ENCODE results near the gene GTF3A. TPM values are rescaled to one million over a fixed set of nuclear protein-coding genes. Genes with fewer than 3 reads are reported as not detected.

Gene GTF3A
- total and polyA plus RNA-seq, 2 of the 8 experiments (the other 6 are each of a cell fraction or from before 2014, with no cell fraction given) = 41.6 to 96.5 TPM

DNA sequence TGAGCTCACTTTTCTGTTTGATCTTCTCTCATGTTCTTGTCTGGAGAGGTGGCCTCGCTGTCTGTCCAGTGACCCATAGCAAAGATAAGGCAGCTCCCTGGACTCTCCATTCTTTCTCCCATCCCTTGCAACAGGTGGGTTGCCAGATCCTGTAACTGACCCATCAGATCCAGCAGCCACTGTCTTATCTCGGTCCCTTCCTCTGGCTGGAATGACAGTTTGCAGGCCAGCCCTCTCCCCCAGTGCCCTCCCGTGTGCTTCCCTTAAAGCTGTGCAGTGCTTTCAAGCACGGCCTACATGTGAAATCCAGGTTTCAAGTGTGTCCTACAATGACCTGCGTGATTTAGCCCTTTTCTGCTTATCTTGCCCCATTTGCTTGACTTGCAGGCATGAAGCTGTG is 3.7 kb downstream of the GTF3A start:
- ChIA-PET POLR2A (ENCODE audit: partially characterized antibody) (interaction anchor here (1.3 to 1.5 kb wide), 2 partner anchors 11 to 15 kb away, joined by 3 to 5 read pairs; no protein-coding TSS in a partner anchor), CTCF (ENCODE audit: partially characterized antibody) (interaction anchor here (0.9 to 4.1 kb wide), 7 partner anchors 22 to 105 kb away, joined by 3 to 21 read pairs (median 3); no protein-coding TSS in a partner anchor)
- no peak for DNase-seq (ENCODE audit: low read depth in 1 of 2, low spot score in 2 of 2)
- Histone ChIP-seq H2AK5ac (ENCODE audit: low read depth, low read length) (no peak overlapping the region), H4K91ac (replicated peaks; ENCODE audit: insufficient read length, low read length) (no peak overlapping the region), H3K4ac (replicated peaks; ENCODE audit: insufficient read length, low read depth, low read length) (no peak overlapping the region), H2BK12ac (ENCODE audit: low read depth, low read length) (no peak overlapping the region), H3K23ac (ENCODE audit: insufficient read length) (no peak overlapping the region), H2BK20ac (ENCODE audit: low read length) (no peak overlapping the region), H3K23me2 (ENCODE audit: low read depth, low read length) (peaks cover 13% of the 10 kb centered on the region), H3K79me1 (ENCODE audit: low read depth, low read length) (peaks cover 13% of the 10 kb centered on the region), H3K27ac (ENCODE audit: low read depth, low read length) (no peak overlapping the region), H3K4me3 (ENCODE audit: extremely low read depth in 1 of 4, insufficient read depth in 2 of 4, low read depth in 3 of 4, low read length in 4 of 4) (no peak overlapping the region), H3K56ac (replicated peaks; ENCODE audit: insufficient read length, low read depth, low read length) (no peak overlapping the region), H4K8ac (ENCODE audit: extremely low read depth, insufficient read depth, low read length) (no peak overlapping the region), H4K20me1 (replicated peaks in 1 of 2; ENCODE audit: control insufficient read depth in 1 of 2, insufficient read depth in 2 of 2, low read length in 2 of 2) (peaks cover 0 to 3% of the 10 kb centered on the region in 2 experiments), H3K9ac (replicated peaks in 1 of 4; ENCODE audit: extremely low read depth in 1 of 4, low read depth in 3 of 4, low read length in 3 of 4) (no peak overlapping the region), H3K18ac (ENCODE audit: extremely low read depth, low read length) (no peak overlapping the region), H3K36me3 (ENCODE audit: control insufficient read depth in 2 of 4, insufficient read depth in 4 of 4, low read length in 3 of 4) (peaks cover 12 to 57% (median 39%) of the 10 kb centered on the region in 4 experiments), H3K27me3 (replicated peaks in 1 of 4; ENCODE audit: control insufficient read depth in 3 of 4, extremely low read depth in 1 of 4, insufficient read depth in 3 of 4, low read length in 3 of 4) (peaks cover 0 to 4% (median 2%) of the 10 kb centered on the region in 4 experiments; a peak in 2 of 7 replicates), H3K9me3 (ENCODE audit: insufficient read depth in 2 of 2, low read depth in 1 of 2, low read length in 1 of 2) (no peaks in the 10 kb centered on the region), H3K4me1 (replicated peaks in 1 of 4; ENCODE audit: control insufficient read depth in 3 of 4, insufficient read depth in 4 of 4, low read length in 3 of 4) (peaks cover 0 to 17% (median 9%) of the 10 kb centered on the region in 4 experiments; a peak in 5 of 7 replicates), H2BK15ac (ENCODE audit: low read length) (no peak overlapping the region), H3K79me2 (ENCODE audit: control insufficient read depth in 1 of 2, insufficient read depth in 2 of 2, low read length in 2 of 2) (peaks cover 0 to 26% of the 10 kb centered on the region in 2 experiments; a peak in 2 of 4 replicates), H2AFZ (ENCODE audit: low read length) (no peak overlapping the region), H4K5ac (ENCODE audit: insufficient read length, low read depth, low read length) (no peak overlapping the region), H2BK5ac (ENCODE audit: low read depth, low read length) (no peak overlapping the region), H3K14ac (ENCODE audit: insufficient read length) (no peak overlapping the region), H2BK120ac (replicated peaks; ENCODE audit: low read depth, low read length) (no peak overlapping the region), H3K4me2 (ENCODE audit: insufficient read depth in 1 of 2, low read depth in 2 of 2, low read length in 2 of 2) (no peak overlapping the region)
- no peak for FAIRE-seq
- WGBS, 2 experiments (ENCODE audit: extremely low coverage in 1 of 2, insufficient coverage in 1 of 2, insufficient read length in 1 of 2, insufficient replicate concordance in 2 of 2, low coverage in 1 of 2, low lambda C conversion rate in 2 of 2, missing lambda C conversion rate in 1 of 2) = 93% methylated on average over 5 of the region's 5 CpGs; no CpG with 5 or more reads in 1 of the 2 experiments
- TF ChIP-seq YY1 (IDR thresholded peaks at IDR 0.05; ENCODE audit: low read depth, low read length) (no peak), NRF1 (IDR thresholded peaks at IDR 0.05; ENCODE audit: low read depth, low read length) (no peak), POU5F1 (IDR thresholded peaks at IDR 0.05; ENCODE audit: low read depth, low read length) (no peak), CTBP2 (IDR thresholded peaks at IDR 0.05; ENCODE audit: borderline replicate concordance, insufficient read depth, insufficient read length, low read length) (no peak), EP300 (IDR thresholded peaks at IDR 0.05; ENCODE audit: borderline replicate concordance in 1 of 2, low read depth in 2 of 2, low read length in 2 of 2) (no peak), CHD1 (IDR thresholded peaks at IDR 0.05; ENCODE audit: low read depth, low read length) (no peak), KDM4A (IDR thresholded peaks at IDR 0.05; ENCODE audit: low read depth, low read length, severe bottlenecking) (no peak), BACH1 (IDR thresholded peaks at IDR 0.05; ENCODE audit: low read length) (no peak), SIRT6 (IDR thresholded peaks at IDR 0.05; ENCODE audit: low read length) (no peak), EZH2 (IDR thresholded peaks at IDR 0.05; ENCODE audit: low read depth, low read length, severe bottlenecking) (no peak), FOSL1 (IDR thresholded peaks at IDR 0.05; ENCODE audit: insufficient read depth, low read depth, low read length) (no peak), SIN3A (conservative IDR thresholded peaks at IDR 0.05 in 1 of 2, IDR thresholded peaks at IDR 0.05 in 1 of 2; ENCODE audit: low read depth in 1 of 2, low read length in 2 of 2) (no peak), POLR2A (IDR thresholded peaks at IDR 0.05; ENCODE audit: control extremely low read depth in 1 of 2, low read depth in 2 of 2, low read length in 2 of 2) (no peak)
- TF ChIP-seq, protein P1, sequence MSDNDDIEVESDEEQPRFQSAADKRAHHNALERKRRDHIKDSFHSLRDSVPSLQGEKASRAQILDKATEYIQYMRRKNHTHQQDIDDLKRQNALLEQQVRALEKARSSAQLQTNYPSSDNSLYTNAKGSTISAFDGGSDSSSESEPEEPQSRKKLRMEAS (IDR thresholded peaks at IDR 0.05) = no peak
